Panc1 (cell line): Measurements from ENCODE around the gene MT1H. TPM values are rescaled to one million over a fixed set of nuclear protein-coding genes. Genes with fewer than 3 reads are reported as not detected.
"Not testable (repeated sequence)": the region's sequence is repeated elsewhere in the genome, so short reads cannot be mapped to it uniquely, and the experiment has no call there.

Source experiments
- ATAC-seq: fragments of 200-7000 bp; cut with Tn5 transposase; 2 replicates; pipeline ENCODE4 v1.9.1; 2020; ENCODE audit warnings: mild to moderate bottlenecking, moderate library complexity
- Bru-seq: library from RNA; stranded (reverse); fragments of 400-500 nt; gene quantifications from one replicate; lab custom pipeline; 2021; lab: Mats Ljungman, UMichigan
- BruChase-seq, 2 experiments: library from RNA; stranded (reverse); fragments of 400-500 nt; gene quantifications; one replicate each; lab custom pipeline; 2021; lab: Mats Ljungman, UMichigan
- BruUV-seq: library from RNA; stranded (reverse); fragments of 400-500 nt; replicated peaks from 2 replicates; lab custom pipeline; 2021; lab: Mats Ljungman, UMichigan
- CTCF ChIA-PET: fragments of 300-600 bp; sonication (Branson Sonifier 250); formaldehyde crosslinking; loops from one replicate; lab custom pipeline; 2022; ENCODE audit warnings: antibody characterized with exemption; lab: Charles Lee
- POLR2A ChIA-PET: fragments of 300-600 bp; sonication (Branson Sonifier 250); formaldehyde crosslinking; loops from one replicate; lab custom pipeline; 2022; ENCODE audit warnings: antibody characterized with exemption; lab: Charles Lee
- DNase-seq: peaks from one replicate; pipeline ENCODE4 v3.0.0-alpha.2; 2010; ENCODE audit warnings: low read depth, low spot score
- H3K27ac ChIP-seq: 2 replicates; pipeline ENCODE4 v1.5.1; 2011; ENCODE audit warnings: mild to moderate bottlenecking, low read length, inconsistent platforms
- H3K27me3 ChIP-seq: fragments of 200-500 bp; sonication (Bioruptor generic); 2 replicates; pipeline ENCODE4 v1.6.0; 2014; ENCODE audit warnings: low read length, inconsistent platforms; ENCODE audit not compliant: control insufficient read depth, insufficient read depth
- H3K36me3 ChIP-seq: fragments of 200-500 bp; sonication (Bioruptor generic); 2 replicates; pipeline ENCODE4 v1.5.1; 2014; ENCODE audit warnings: inconsistent platforms, mild to moderate bottlenecking, low read length, moderate library complexity; ENCODE audit not compliant: control insufficient read depth, insufficient read depth
- H3K4me1 ChIP-seq: 2 replicates; pipeline ENCODE4 v1.5.1; 2011; ENCODE audit warnings: inconsistent platforms, mild to moderate bottlenecking, low read length, moderate library complexity; ENCODE audit not compliant: control insufficient read depth, insufficient read depth
- H3K4me3 ChIP-seq, 2 experiments: 2 replicates each; pipeline ENCODE4 v1.5.1; 2011 to 2012; ENCODE audit warnings: low read depth in 2 of 2, low read length in 2 of 2, mild to moderate bottlenecking in 2 of 2, inconsistent platforms in 1 of 2, moderate library complexity in 1 of 2
- H3K9me3 ChIP-seq: fragments of 200-500 bp; sonication (Bioruptor generic); 2 replicates; pipeline ENCODE4 v1.5.1; 2014; ENCODE audit warnings: low read depth, mild to moderate bottlenecking, inconsistent platforms, low read length, moderate library complexity; ENCODE audit not compliant: control insufficient read depth, insufficient read depth
- POLR2AphosphoS5 ChIP-seq: IDR thresholded peaks from 2 replicates; pipeline ENCODE4 v1.6.1; 2012; ENCODE audit warnings: mild to moderate bottlenecking, low read depth, low read length, moderate library complexity
- in situ Hi-C: cut with HindIII; loops from 2 replicates; pipeline ENCODE4 v1.10.0; 2016; ENCODE audit warnings: low sequenced_read_pairs, low pct_unique_long_range_greater_than_20kb
- intact Hi-C: fragments of 100-400 bp; cut with micrococcal nuclease; formaldehyde crosslinking; loops from one replicate; pipeline ENCODE4 v1.10.0; 2022; ENCODE audit not compliant: unreplicated experiment
- long read RNA-seq: library from polyadenylated mRNA; unstranded; transcript quantifications from one replicate; pipeline ENCODE4 v2.0.0, GENCODE V29; 2021; ENCODE audit not compliant: unreplicated experiment
- polyA plus RNA-seq: library from polyadenylated mRNA; unstranded; fragments of >200 nt; gene quantifications from one replicate; pipeline ENCODE4 v1.2.1, GENCODE V29; 2012; ENCODE audit warnings: missing spikeins; ENCODE audit not compliant: insufficient read length
- total RNA-seq: library from RNA; stranded (reverse); gene quantifications from one replicate; pipeline ENCODE4 v1.2.1, GENCODE V29; 2021; ENCODE audit not compliant: unreplicated experiment
- TF ChIP-seq, protein P1 (sequence below), 2 experiments: IDR thresholded peaks; 2 replicates each; pipeline ENCODE4 v1.6.1; 2011 to 2012; ENCODE audit warnings: low read depth in 2 of 2, control low read depth in 1 of 2, low read length in 1 of 2, mild to moderate bottlenecking in 1 of 2, moderate library complexity in 1 of 2; ENCODE audit not compliant: insufficient read depth in 1 of 2
- TF ChIP-seq, protein P2 (sequence below): fragments of 450-650 bp; IDR thresholded peaks from 2 replicates; pipeline ENCODE4 v1.5.1; 2017; ENCODE audit warnings: mild to moderate bottlenecking

The MT1H gene
- total RNA-seq (not detected), Bru-seq, nascent RNA (not detected), BruChase-seq, experiment 1, labeled RNA remaining after a 2-hour chase (not detected), BruChase-seq, experiment 2, labeled RNA remaining after a 6-hour chase (not detected)
- polyA plus RNA-seq: not detected
- long read RNA-seq: 0 reads

DNA sequence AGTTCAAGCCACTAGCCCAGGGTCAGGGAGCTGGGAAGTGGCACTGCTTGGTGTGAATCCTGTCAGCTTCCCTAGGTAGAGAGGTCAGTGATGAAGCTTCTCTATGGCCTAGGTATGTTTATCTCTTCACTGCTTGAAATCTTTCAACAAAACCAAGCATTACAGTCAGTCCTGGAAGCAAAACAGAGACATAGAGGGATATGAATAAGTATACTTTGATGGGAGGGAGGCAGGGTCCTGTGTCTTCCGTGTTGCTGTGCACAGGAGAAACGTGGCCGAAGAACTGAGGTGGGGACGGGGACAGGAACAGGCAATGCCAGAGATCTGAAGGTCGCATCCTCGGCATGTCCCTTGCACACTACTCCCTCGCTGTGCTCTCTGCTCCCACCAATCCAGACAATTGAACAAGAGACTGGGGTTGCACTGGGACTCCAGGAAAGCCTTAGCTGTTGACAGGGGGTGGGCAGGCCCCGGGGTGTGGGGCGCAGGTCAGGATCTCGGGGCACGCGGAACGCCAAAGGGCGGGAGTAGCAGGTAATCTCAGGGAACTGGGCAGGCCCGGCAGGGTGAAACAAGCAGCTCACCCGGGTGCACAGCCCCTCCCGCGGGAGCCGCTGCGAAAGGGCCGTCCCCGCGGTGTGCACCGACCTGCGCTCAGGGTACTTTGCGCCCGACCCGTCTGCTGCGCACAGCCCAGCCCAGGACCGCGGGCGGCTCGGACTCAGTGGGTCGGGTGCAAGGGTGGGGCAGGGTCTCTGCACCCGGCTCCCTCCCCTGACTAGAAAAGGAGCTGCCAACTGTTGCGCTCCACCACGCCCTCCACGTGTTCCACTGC lies at the start of gene MT1H:
TSS of gene MT1H (plus strand) at position 810 of the 835 bp plus-strand sequence. CDS start 71 bp downstream, outside the sequence.
- intact Hi-C loops: no loop called here
- no peak within 1 kb of the TSS for H3K27ac ChIP-seq
- H3K36me3 ChIP-seq: no peaks in the 10 kb centered on the region
- ChIA-PET CTCF (no interaction called here), POLR2A (interaction anchor here (0.6 kb wide), 1 partner anchor 43 kb away, joined by 3 read pairs; no protein-coding TSS in a partner anchor)
- no TSS peak for BruUV-seq
- no peak for DNase-seq
- H3K9me3 ChIP-seq: no peaks in the 10 kb centered on the region
- no peak within 1 kb of the TSS for H3K4me3 ChIP-seq
- ATAC-seq: no peak
- H3K27me3 ChIP-seq: no peaks in the 10 kb centered on the region
- in situ Hi-C loops: no loop called here
- no peaks in the 10 kb centered on the region for H3K4me1 ChIP-seq
- TF ChIP-seq, protein P1, sequence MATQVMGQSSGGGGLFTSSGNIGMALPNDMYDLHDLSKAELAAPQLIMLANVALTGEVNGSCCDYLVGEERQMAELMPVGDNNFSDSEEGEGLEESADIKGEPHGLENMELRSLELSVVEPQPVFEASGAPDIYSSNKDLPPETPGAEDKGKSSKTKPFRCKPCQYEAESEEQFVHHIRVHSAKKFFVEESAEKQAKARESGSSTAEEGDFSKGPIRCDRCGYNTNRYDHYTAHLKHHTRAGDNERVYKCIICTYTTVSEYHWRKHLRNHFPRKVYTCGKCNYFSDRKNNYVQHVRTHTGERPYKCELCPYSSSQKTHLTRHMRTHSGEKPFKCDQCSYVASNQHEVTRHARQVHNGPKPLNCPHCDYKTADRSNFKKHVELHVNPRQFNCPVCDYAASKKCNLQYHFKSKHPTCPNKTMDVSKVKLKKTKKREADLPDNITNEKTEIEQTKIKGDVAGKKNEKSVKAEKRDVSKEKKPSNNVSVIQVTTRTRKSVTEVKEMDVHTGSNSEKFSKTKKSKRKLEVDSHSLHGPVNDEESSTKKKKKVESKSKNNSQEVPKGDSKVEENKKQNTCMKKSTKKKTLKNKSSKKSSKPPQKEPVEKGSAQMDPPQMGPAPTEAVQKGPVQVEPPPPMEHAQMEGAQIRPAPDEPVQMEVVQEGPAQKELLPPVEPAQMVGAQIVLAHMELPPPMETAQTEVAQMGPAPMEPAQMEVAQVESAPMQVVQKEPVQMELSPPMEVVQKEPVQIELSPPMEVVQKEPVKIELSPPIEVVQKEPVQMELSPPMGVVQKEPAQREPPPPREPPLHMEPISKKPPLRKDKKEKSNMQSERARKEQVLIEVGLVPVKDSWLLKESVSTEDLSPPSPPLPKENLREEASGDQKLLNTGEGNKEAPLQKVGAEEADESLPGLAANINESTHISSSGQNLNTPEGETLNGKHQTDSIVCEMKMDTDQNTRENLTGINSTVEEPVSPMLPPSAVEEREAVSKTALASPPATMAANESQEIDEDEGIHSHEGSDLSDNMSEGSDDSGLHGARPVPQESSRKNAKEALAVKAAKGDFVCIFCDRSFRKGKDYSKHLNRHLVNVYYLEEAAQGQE (IDR thresholded peaks at IDR 0.05; ENCODE audit: insufficient read depth in 1 of 2, low read depth in 2 of 2, low read length in 1 of 2): no peak
- no peak for TF ChIP-seq POLR2AphosphoS5
- TF ChIP-seq, protein P2, sequence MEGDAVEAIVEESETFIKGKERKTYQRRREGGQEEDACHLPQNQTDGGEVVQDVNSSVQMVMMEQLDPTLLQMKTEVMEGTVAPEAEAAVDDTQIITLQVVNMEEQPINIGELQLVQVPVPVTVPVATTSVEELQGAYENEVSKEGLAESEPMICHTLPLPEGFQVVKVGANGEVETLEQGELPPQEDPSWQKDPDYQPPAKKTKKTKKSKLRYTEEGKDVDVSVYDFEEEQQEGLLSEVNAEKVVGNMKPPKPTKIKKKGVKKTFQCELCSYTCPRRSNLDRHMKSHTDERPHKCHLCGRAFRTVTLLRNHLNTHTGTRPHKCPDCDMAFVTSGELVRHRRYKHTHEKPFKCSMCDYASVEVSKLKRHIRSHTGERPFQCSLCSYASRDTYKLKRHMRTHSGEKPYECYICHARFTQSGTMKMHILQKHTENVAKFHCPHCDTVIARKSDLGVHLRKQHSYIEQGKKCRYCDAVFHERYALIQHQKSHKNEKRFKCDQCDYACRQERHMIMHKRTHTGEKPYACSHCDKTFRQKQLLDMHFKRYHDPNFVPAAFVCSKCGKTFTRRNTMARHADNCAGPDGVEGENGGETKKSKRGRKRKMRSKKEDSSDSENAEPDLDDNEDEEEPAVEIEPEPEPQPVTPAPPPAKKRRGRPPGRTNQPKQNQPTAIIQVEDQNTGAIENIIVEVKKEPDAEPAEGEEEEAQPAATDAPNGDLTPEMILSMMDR: no peak

DNA sequence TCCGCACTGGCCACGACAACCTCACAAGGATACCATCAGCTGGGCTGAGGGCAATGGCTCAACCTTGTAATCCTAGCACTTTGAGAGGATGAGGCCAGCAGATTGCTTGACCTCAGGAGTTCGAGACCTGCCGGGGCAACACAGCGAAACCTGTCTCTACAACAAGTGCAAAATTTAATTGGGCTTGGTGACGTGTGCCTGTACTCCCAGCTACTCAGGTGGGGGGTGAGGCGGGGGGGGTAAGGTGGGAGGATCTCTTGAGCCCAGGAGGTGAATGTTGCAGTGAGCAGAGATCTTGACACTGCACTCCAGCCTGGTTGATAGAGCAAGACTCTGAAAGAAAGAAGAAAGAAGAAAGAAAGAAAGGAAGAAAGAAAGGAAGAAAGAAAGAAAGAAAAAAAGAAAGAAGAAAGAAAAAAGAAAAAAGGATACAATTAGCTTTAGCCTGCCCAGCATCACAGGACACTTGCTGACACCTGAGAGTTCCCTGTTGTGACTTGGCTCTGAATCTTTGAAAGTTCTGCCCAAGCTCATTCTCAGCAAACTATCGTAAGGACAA lies 49.2 kb upstream of the MT1H start:
- Histone ChIP-seq H3K36me3 (no peaks in the 10 kb centered on the region), H3K27ac (no peak overlapping the region), H3K4me3 (no peak overlapping the region), H3K4me1 (peaks cover 20% of the 10 kb centered on the region), H3K27me3 (no peaks in the 10 kb centered on the region), H3K9me3 (no peaks in the 10 kb centered on the region)
- in situ Hi-C loops: no loop called here
- ChIA-PET POLR2A (interaction anchor here (1.0 kb wide), 1 partner anchor 12 kb away, joined by 4 read pairs; the partner anchor contains the start of gene MT2A), CTCF (no interaction called here)
- BruUV-seq: no TSS peak
- intact Hi-C loops: no loop called here
- DNase-seq (no peak), ATAC-seq (no peak)
- no peak for TF ChIP-seq POLR2AphosphoS5

DNA sequence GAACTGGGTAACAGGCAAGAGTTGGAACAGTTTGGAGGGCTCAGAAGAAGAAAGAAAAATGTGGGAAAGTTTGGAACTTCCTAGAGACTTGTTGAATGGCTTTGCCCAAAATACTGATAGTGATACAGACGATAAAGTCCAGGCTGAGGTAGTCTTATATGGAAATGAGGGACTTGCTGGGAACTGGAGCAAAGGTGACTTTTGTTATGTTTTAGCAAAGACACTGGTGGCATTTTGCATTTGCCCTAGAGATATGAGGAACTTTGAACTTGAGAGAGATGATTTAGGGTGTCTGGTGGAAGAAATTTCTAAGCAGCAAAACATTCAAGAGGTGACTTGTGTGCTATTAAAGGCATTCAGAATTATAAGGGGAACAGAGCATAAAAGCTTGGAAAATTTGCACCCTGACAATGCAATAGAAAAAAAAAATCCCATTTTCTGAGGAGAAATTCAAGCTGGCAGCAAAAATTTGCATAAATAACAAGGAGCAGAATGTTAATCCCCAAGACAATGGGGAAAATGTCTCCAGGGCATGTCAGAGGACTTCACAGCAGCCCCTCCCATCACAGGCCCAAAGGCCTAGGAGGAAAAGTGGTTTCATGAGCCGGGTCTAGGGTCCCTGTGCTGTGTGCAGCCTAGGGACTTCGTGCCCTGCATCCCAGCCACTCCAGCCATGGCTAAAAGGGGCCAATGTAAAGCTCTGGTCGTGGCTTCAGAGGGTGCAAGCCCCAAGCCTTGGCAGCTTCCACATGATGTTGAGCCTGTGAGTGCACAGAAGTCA lies 47.8 kb upstream of the MT1H start:
- intact Hi-C loops, H3K36me3 ChIP-seq, in situ Hi-C loops, BruUV-seq, H3K9me3 ChIP-seq, CTCF ChIA-PET, H3K4me3 ChIP-seq, DNase-seq, POLR2A ChIA-PET, H3K27me3 ChIP-seq, ATAC-seq: not testable (repeated sequence)
- peak overlapping the region; percentile 68 for H3K27ac ChIP-seq
- H3K4me1 ChIP-seq: peaks cover 12% of the 10 kb centered on the region

DNA sequence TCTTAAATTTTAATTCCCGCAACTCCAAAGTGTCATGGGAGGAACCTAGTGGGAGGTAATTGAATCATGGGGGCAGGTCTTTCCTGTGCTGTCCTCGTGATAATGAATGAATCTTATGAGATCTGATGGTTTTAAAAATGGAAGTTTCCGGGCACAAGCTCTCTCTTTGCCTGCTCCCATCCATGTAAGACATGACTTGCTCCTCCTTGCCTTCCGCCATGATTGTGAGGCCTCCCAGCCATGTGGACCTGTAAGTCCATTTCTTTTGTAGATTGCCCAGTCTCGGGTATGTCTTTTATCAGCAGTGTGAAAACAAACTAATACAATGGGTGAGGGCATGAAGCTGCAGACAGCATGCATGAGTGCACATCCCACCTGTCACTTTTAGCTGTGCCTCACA lies 46.4 kb upstream of the MT1H start:
- CTCF ChIA-PET, ATAC-seq, H3K4me3 ChIP-seq, POLR2A ChIA-PET, DNase-seq, H3K36me3 ChIP-seq, BruUV-seq, H3K27me3 ChIP-seq, in situ Hi-C loops, intact Hi-C loops, H3K9me3 ChIP-seq: not testable (repeated sequence)
- Histone ChIP-seq H3K27ac (0 out of 2 replicates have a peak overlapping the region, but pooled peaks have one; percentile 23), H3K4me1 (peaks cover 12% of the 10 kb centered on the region)
